Testis (tissue), 2 donors: ENCODE measurements around the gene CSF2.

Source experiments
- CTCF ChIP-seq, 3 experiments: fragments of 450-650 bp in 2 of 3; fragments of 200-600 bp in 1 of 3; sonication (generic) in 1 of 3; IDR thresholded peaks; one replicate each; pipeline ENCODE4 v1.5.1; 2016 to 2019; ENCODE audit warnings: antibody characterized with exemption in 3 of 3, mild to moderate bottlenecking in 2 of 3, moderate library complexity in 1 of 3
- POLR2A ChIP-seq: fragments of 450-650 bp; IDR thresholded peaks from one replicate; pipeline ENCODE4 v1.6.1; 2017; ENCODE audit warnings: antibody characterized with exemption, mild to moderate bottlenecking, moderate library complexity

- TF ChIP-seq CTCF (IDR thresholded peaks at IDR 0.05) (no peak), POLR2A (no peak)
Observed at GRCh38 chr5:132046880-132047299, 26.7 kb upstream of the CSF2 start.
